Loucy (cell line): Measurements from ENCODE around the gene ZNG1C.
"Not testable (repeated sequence)": the region's sequence is repeated elsewhere in the genome, so short reads cannot be mapped to it uniquely, and the experiment has no call there.

ENCODE experiments used
- H2AFZ ChIP-seq: fragments of 200-600 bp; sonication (generic); 2 replicates; pipeline ENCODE4 v1.6.0; 2016; ENCODE audit warnings: antibody characterized with exemption, mild to moderate bottlenecking, low read length, moderate library complexity
- H3F3A ChIP-seq: fragments of 200-600 bp; 2 replicates; pipeline ENCODE4 v1.6.0; 2016; ENCODE audit warnings: antibody characterized with exemption, low read depth, mild to moderate bottlenecking
- H3K27me3 ChIP-seq: fragments of 200-600 bp; sonication (generic); 2 replicates; pipeline ENCODE4 v1.6.1; 2014; ENCODE audit warnings: low read length, mild to moderate bottlenecking; ENCODE audit not compliant: insufficient read depth, poor library complexity, severe bottlenecking
- H3K36me3 ChIP-seq: fragments of 200-600 bp; sonication (generic); 2 replicates; pipeline ENCODE4 v1.6.1; 2016; ENCODE audit warnings: low read length; ENCODE audit not compliant: insufficient read depth
- H3K4me1 ChIP-seq: fragments of 200-600 bp; sonication (generic); 2 replicates; pipeline ENCODE4 v1.5.1; 2014; ENCODE audit warnings: low read length, mild to moderate bottlenecking; ENCODE audit not compliant: insufficient read depth, poor library complexity, severe bottlenecking
- H3K4me2 ChIP-seq: fragments of 200-600 bp; sonication (generic); 2 replicates; pipeline ENCODE4 v1.6.0; 2014; ENCODE audit warnings: antibody characterized with exemption, low read length, low read depth, mild to moderate bottlenecking; ENCODE audit not compliant: poor library complexity, severe bottlenecking
- H3K4me3 ChIP-seq: fragments of 200-600 bp; sonication (generic); 2 replicates; pipeline ENCODE4 v1.5.1; 2014; ENCODE audit warnings: low read length, mild to moderate bottlenecking, mixed read lengths; ENCODE audit not compliant: poor library complexity, severe bottlenecking
- H3K79me2 ChIP-seq: fragments of 200-600 bp; sonication (generic); 2 replicates; pipeline ENCODE4 v1.6.1; 2014; ENCODE audit warnings: low read length; ENCODE audit not compliant: insufficient read depth
- H3K9ac ChIP-seq: fragments of 200-600 bp; sonication (generic); 2 replicates; pipeline ENCODE4 v1.6.0; 2014; ENCODE audit warnings: mild to moderate bottlenecking, low read depth, low read length, moderate library complexity; ENCODE audit not compliant: poor library complexity, severe bottlenecking
- H3K9me2 ChIP-seq: fragments of 200-600 bp; sonication (generic); replicated peaks from 2 replicates; pipeline ENCODE4 v1.6.1; 2016; ENCODE audit warnings: low read depth, low read length, mixed read lengths
- H3K9me3 ChIP-seq: fragments of 200-600 bp; sonication (generic); 2 replicates; pipeline ENCODE4 v1.6.1; 2014; ENCODE audit warnings: mild to moderate bottlenecking, antibody characterized with exemption, low read length, low read depth; ENCODE audit not compliant: insufficient read depth
- H4K20me1 ChIP-seq: fragments of 200-600 bp; sonication (generic); 2 replicates; pipeline ENCODE4 v1.6.0; 2014; ENCODE audit warnings: antibody characterized with exemption, low read length, mild to moderate bottlenecking; ENCODE audit not compliant: insufficient read depth, poor library complexity, severe bottlenecking

ZNG1C gene

GRCh38 chr9:68241683-68242082 is at the start of gene ZNG1C:
Gene ZNG1C, plus strand, starts transcription at chr9:68241983. Its CDS starts 49 bp downstream, at chr9:68242032.
- H3K9ac ChIP-seq, H3K4me2 ChIP-seq, H3K4me1 ChIP-seq, H3K9me2 ChIP-seq, H3K79me2 ChIP-seq, H3K4me3 ChIP-seq, H3K27me3 ChIP-seq, H3K9me3 ChIP-seq, H4K20me1 ChIP-seq, H3F3A ChIP-seq, H2AFZ ChIP-seq, H3K36me3 ChIP-seq: not testable (repeated sequence)

GRCh38 chr9:68242437-68242836 is 654 bp downstream of the ZNG1C start:
- not testable (repeated sequence) for H3K4me2 ChIP-seq, H3K9me2 ChIP-seq, H3K79me2 ChIP-seq, H3K4me1 ChIP-seq, H3F3A ChIP-seq, H3K9me3 ChIP-seq, H3K4me3 ChIP-seq, H3K9ac ChIP-seq, H2AFZ ChIP-seq, H4K20me1 ChIP-seq, H3K27me3 ChIP-seq, H3K36me3 ChIP-seq

GRCh38 chr9:68281041-68281440 is 39.3 kb downstream of the ZNG1C start:
- H2AFZ ChIP-seq, H3K9me3 ChIP-seq, H3K4me2 ChIP-seq, H3K9me2 ChIP-seq, H3F3A ChIP-seq, H3K79me2 ChIP-seq, H3K4me1 ChIP-seq, H4K20me1 ChIP-seq, H3K4me3 ChIP-seq, H3K27me3 ChIP-seq, H3K36me3 ChIP-seq, H3K9ac ChIP-seq: not testable (repeated sequence)

GRCh38 chr9:68302567-68302966 is 60.8 kb downstream of the ZNG1C start, which contains the start of gene FOXD4L3:
Gene FOXD4L3, plus strand, starts transcription at chr9:68302867. Its CDS starts 85 bp downstream, at chr9:68302952.
- H4K20me1 ChIP-seq, result not testable (repeated sequence)

GRCh38 chr9:68303771-68304170 is 62.0 kb downstream of the ZNG1C start:
- H3K36me3 ChIP-seq, H3K79me2 ChIP-seq, H3K9me3 ChIP-seq, H3K4me2 ChIP-seq, H3K4me3 ChIP-seq, H2AFZ ChIP-seq, H3K9ac ChIP-seq, H3K27me3 ChIP-seq, H4K20me1 ChIP-seq, H3K4me1 ChIP-seq, H3K9me2 ChIP-seq, H3F3A ChIP-seq: not testable (repeated sequence)

More at GRCh38 chr9:68302567-68302966, 60.8 kb downstream of the ZNG1C start, which contains the start of gene FOXD4L3:
- not testable (repeated sequence) for H3K4me2 ChIP-seq, H3K4me1 ChIP-seq, H3K27me3 ChIP-seq, H3K9ac ChIP-seq, H2AFZ ChIP-seq, H3F3A ChIP-seq, H3K36me3 ChIP-seq, H3K4me3 ChIP-seq, H3K9me3 ChIP-seq, H3K79me2 ChIP-seq, H3K9me2 ChIP-seq

- not testable (repeated sequence) for H3K4me3 ChIP-seq, H3K27me3 ChIP-seq, H4K20me1 ChIP-seq, H3K4me2 ChIP-seq, H3K9me2 ChIP-seq, H3K36me3 ChIP-seq, H3K79me2 ChIP-seq, H3K9ac ChIP-seq, H3K9me3 ChIP-seq, H3F3A ChIP-seq, H2AFZ ChIP-seq, H3K4me1 ChIP-seq
Measured at GRCh38 chr9:68304212-68304611, 62.4 kb downstream of the ZNG1C start.

- not testable (repeated sequence) for H3K79me2 ChIP-seq, H3K4me2 ChIP-seq, H2AFZ ChIP-seq, H3K9me3 ChIP-seq, H3K4me3 ChIP-seq, H3K27me3 ChIP-seq, H3K36me3 ChIP-seq, H3K4me1 ChIP-seq, H3F3A ChIP-seq, H4K20me1 ChIP-seq, H3K9ac ChIP-seq, H3K9me2 ChIP-seq
Measured at GRCh38 chr9:68304777-68305176, 63.0 kb downstream of the ZNG1C start.
